ENCODE results near the gene FUBP3.

The FUBP3 gene

GRCh38 chr9:130633336-130634190 lies 54.2 kb downstream of the FUBP3 start:
- H3K27ac Mint-ChIP-seq = no peak overlapping the region
- no peaks in the 10 kb centered on the region for H3K9me3 Mint-ChIP-seq
- H3K36me3 Mint-ChIP-seq = peaks cover 65% of the 10 kb centered on the region
- H3K4me1 Mint-ChIP-seq = no peaks in the 10 kb centered on the region
- DNase-seq (ENCODE audit: low spot score in 2 of 2) = no peak
- no peak for ATAC-seq
- no peak overlapping the region for H3K4me3 Mint-ChIP-seq

- no peak for ATAC-seq
- no peak for DNase-seq (ENCODE audit: low spot score in 2 of 2)
- Mint-ChIP-seq H3K4me3 (no peak overlapping the region), H3K4me1 (peaks cover 5% of the 10 kb centered on the region), H3K36me3 (peaks cover 65% of the 10 kb centered on the region), H3K27ac (no peak overlapping the region), H3K9me3 (no peaks in the 10 kb centered on the region)
These were observed 54.9 kb downstream of the FUBP3 start for GRCh38 chr9:130634191-130634768.

- Mint-ChIP-seq H3K4me1 (peaks cover 7% of the 10 kb centered on the region), H3K36me3 (peaks cover 60% of the 10 kb centered on the region), H3K4me3 (no peak overlapping the region), H3K9me3 (no peaks in the 10 kb centered on the region), H3K27ac (no peak overlapping the region)
- no peak for DNase-seq (ENCODE audit: low spot score in 2 of 2)
- no peak for ATAC-seq
These were observed 55.4 kb downstream of the FUBP3 start for GRCh38 chr9:130634801-130635200.

GRCh38 chr9:130635306-130635705 lies 55.9 kb downstream of the FUBP3 start:
- no peak overlapping the region for H3K27ac Mint-ChIP-seq
- no peak overlapping the region for H3K4me3 Mint-ChIP-seq
- ATAC-seq (no peak), DNase-seq (ENCODE audit: low spot score in 2 of 2) (no peak)
- H3K9me3 Mint-ChIP-seq = no peaks in the 10 kb centered on the region
- H3K4me1 Mint-ChIP-seq = peaks cover 7% of the 10 kb centered on the region
- H3K36me3 Mint-ChIP-seq = peaks cover 58% of the 10 kb centered on the region

- peaks cover 7% of the 10 kb centered on the region for H3K4me1 Mint-ChIP-seq
- no peak for DNase-seq (ENCODE audit: low spot score in 2 of 2)
- H3K9me3 Mint-ChIP-seq = no peaks in the 10 kb centered on the region
- H3K4me3 Mint-ChIP-seq = no peak overlapping the region
- H3K36me3 Mint-ChIP-seq = peaks cover 54% of the 10 kb centered on the region
- no peak overlapping the region for H3K27ac Mint-ChIP-seq
- no peak for ATAC-seq
These were observed 56.6 kb downstream of the FUBP3 start for GRCh38 chr9:130635721-130636647.

DNA sequence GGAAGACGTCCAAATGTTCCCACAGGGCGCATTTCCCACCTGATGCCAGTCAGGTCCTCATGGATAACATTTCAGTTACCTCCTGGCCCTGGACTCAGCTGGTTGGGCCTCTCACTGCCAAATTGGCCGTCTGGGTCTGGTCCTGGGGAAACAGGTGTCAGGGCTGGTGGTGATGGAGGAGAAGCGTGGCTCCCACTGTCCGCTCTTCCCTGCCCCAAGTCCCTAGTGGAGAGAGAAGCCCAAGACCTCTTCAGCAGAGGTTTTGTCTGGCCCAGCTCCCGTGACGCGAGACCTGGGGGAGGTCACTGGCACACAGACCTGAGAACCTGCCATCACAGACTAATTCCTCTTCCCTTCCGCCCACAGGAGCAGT lies 57.3 kb downstream of the FUBP3 start:
- ATAC-seq (no peak), DNase-seq (ENCODE audit: low spot score in 2 of 2) (no peak)
- Mint-ChIP-seq H3K9me3 (no peaks in the 10 kb centered on the region), H3K4me1 (peaks cover 7% of the 10 kb centered on the region), H3K4me3 (no peak overlapping the region), H3K27ac (no peak overlapping the region), H3K36me3 (peaks cover 47% of the 10 kb centered on the region)

DNA sequence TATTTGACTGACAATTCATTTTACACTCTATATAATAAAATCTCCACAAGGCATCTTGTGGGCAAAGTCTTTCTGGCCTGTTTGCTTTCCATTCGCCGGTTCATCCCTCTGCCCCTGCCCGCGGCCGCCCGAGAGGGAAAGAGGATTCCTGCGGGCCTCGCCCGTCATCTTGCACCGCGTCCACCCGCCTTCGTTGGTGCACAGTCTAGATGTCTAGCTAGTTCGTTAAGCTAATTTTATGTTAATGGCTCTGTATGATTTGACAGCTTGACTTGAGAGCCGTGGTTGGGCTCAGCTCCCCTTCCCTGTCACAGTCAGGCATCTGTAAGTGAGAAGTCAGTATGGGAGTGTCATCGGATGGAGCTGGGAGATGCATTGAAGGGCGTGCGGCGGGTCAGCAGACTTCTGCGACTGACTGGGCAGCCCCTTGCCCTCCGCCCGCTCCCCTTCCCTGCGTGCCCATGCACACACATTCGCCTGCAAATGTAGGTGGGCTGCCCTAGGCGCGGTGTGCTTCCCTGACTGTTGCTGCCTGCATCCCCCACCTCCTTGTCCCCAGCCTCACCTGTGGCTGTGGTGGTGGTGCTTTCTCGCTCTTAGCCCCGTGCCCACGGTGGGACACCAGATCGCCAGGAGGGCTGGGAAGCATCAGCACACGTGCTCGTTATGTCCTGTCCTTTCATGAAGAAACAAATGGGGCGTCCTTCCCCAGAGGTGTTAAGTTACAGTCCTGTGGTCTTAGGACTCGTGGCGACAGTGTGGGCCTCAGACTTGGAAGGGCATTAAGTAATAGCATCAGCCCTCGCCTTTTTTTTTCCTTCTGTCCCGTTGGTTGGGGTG lies 59.1 kb downstream of the FUBP3 start:
- ATAC-seq (no peak), DNase-seq (ENCODE audit: low spot score in 2 of 2) (no peak)
- H3K4me1 Mint-ChIP-seq = peaks cover 7% of the 10 kb centered on the region
- H3K9me3 Mint-ChIP-seq = no peaks in the 10 kb centered on the region
- H3K36me3 Mint-ChIP-seq = peaks cover 33% of the 10 kb centered on the region
- no peak overlapping the region for H3K4me3 Mint-ChIP-seq
- H3K27ac Mint-ChIP-seq = no peak overlapping the region

GRCh38 chr9:130639124-130639765 lies 59.9 kb downstream of the FUBP3 start:
- Mint-ChIP-seq H3K4me3 (no peak overlapping the region), H3K9me3 (no peaks in the 10 kb centered on the region), H3K36me3 (peaks cover 33% of the 10 kb centered on the region), H3K4me1 (peaks cover 7% of the 10 kb centered on the region), H3K27ac (no peak overlapping the region)
- no peak for ATAC-seq
- DNase-seq (ENCODE audit: low spot score in 2 of 2) = no peak

GRCh38 chr9:130639866-130640555 lies 60.6 kb downstream of the FUBP3 start:
- Mint-ChIP-seq H3K9me3 (no peaks in the 10 kb centered on the region), H3K27ac (no peak overlapping the region), H3K36me3 (peaks cover 27% of the 10 kb centered on the region), H3K4me1 (peaks cover 7% of the 10 kb centered on the region), H3K4me3 (no peak overlapping the region)
- DNase-seq (ENCODE audit: low spot score in 2 of 2) (no peak), ATAC-seq (no peak)

DNA sequence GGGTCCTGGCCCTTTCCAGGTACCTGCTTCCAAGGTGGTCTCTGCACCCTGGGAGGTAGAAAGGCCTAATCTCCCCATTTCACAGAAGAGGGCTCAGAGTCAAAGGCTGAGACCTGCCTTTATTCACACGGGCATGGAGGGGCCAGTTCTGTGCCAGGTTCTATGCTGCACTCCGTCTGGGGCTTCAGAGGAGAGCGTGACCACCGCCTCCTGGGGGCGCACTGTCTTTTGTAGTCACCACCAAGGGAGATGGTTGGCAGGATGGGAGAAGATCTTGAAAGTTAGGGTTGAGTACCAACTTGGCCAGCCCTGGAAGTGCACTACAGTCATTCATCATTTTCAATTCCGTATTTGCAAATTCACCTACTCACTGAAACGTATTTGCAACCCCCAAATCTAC lies 61.3 kb downstream of the FUBP3 start:
- peaks cover 25% of the 10 kb centered on the region for H3K36me3 Mint-ChIP-seq
- peaks cover 7% of the 10 kb centered on the region for H3K4me1 Mint-ChIP-seq
- H3K4me3 Mint-ChIP-seq = no peak overlapping the region
- H3K9me3 Mint-ChIP-seq = no peaks in the 10 kb centered on the region
- DNase-seq (ENCODE audit: low spot score in 2 of 2) (no peak), ATAC-seq (peak; percentile 39)
- no peak overlapping the region for H3K27ac Mint-ChIP-seq

DNA sequence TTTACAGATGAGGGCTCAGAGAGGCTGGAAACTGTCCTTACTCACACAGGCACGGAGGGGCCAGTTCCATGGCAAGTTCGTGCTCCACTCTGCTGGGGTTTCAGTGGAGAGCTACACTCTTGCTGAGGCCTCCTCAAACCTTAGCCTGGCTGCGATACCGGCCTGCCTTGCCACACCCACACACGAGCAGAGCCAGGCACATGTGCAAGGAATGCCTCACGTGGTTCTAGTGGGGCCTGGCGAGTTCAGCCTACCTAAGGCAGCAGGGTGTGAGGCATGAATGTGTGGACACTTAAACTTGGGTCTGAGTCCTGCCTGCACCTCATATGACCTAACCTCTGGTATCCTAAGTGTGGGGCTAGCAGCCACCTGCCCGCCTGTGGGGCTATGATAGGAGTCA lies 63.5 kb downstream of the FUBP3 start:
- DNase-seq (ENCODE audit: low spot score in 2 of 2) (no peak), ATAC-seq (no peak)
- Mint-ChIP-seq H3K9me3 (peaks cover 6% of the 10 kb centered on the region), H3K27ac (no peak overlapping the region), H3K36me3 (peaks cover 10% of the 10 kb centered on the region), H3K4me3 (no peak overlapping the region), H3K4me1 (peaks cover 7% of the 10 kb centered on the region)

DNA sequence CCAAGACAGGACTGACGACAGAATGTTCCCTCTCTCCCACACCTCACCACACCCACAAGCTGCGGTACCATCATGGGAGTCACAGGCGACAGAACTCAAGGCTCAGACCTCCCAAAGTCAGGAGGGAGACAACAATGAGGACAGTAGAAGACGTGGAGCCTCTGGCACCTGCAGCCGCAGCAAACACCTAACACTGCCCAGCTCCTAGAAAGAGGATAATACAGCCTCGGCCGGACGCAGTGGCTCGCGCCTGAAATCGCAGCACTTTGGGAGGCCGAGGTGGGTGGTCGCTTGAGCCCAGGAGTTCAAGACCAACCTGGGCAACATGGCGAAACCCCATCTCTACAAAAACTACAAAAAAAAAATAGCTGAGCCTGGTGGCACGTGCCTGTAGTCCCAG lies 71.8 kb downstream of the FUBP3 start:
- no peaks in the 10 kb centered on the region for H3K36me3 Mint-ChIP-seq
- no peak for ATAC-seq
- H3K9me3 Mint-ChIP-seq = peaks cover 3% of the 10 kb centered on the region

GRCh38 chr9:130651752-130652151 lies 72.4 kb downstream of the FUBP3 start:
- Mint-ChIP-seq H3K36me3 (no peaks in the 10 kb centered on the region), H3K9me3 (no peaks in the 10 kb centered on the region), H3K27ac (no peak overlapping the region), H3K4me3 (no peak overlapping the region), H3K4me1 (no peaks in the 10 kb centered on the region)
- DNase-seq (ENCODE audit: low spot score in 2 of 2) (no peak), ATAC-seq (no peak)

More for the DNA sequence above, 71.8 kb downstream of the FUBP3 start:
- no peak overlapping the region for H3K4me3 Mint-ChIP-seq
- no peak overlapping the region for H3K27ac Mint-ChIP-seq
- no peak for DNase-seq (ENCODE audit: low spot score in 2 of 2)
- H3K4me1 Mint-ChIP-seq = no peaks in the 10 kb centered on the region

DNA sequence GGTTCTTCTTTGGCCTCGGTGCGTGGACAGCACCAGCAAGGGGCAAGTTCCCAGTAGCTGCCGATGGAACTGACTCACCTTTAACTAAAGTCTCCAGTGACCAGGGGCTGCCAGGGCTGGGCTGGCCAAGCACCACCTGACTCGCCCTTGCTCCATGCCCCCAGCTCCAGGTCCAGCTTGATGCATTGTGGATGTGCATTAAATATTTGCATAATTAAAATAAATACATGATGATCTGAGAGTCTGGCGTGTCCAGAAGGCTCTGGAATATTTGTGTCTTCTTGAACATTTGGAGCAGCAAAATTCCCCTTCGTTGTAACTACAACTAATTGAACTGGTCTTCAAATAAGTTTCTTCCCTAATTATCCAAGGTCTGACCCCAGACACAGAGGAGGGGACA lies 75.5 kb downstream of the FUBP3 start:
- peaks cover 5% of the 10 kb centered on the region for H3K36me3 Mint-ChIP-seq

More for the DNA sequence above, 75.5 kb downstream of the FUBP3 start:
- Mint-ChIP-seq H3K9me3 (no peaks in the 10 kb centered on the region), H3K4me1 (no peaks in the 10 kb centered on the region), H3K4me3 (no peak overlapping the region), H3K27ac (no peak overlapping the region)
- ATAC-seq = no peak
- no peak for DNase-seq (ENCODE audit: low spot score in 2 of 2)

All from stimulated activated effector memory CD8-positive, alpha-beta T cell treated with anti-CD3 and anti-CD28 coated beads, Interleukin-12 subunit alpha, Interleukin-12 subunit beta, amount 100 ng/mL, for 72 hours (primary cell).